Choroid plexus epithelial cell (primary cell): ENCODE data around the gene RALGAPA2.

ENCODE experiments used
- DNase-seq: peaks from one replicate; pipeline ENCODE4 v3.0.0-alpha.2; 2010; ENCODE audit warnings: low read depth
- H3K4me3 ChIP-seq: 2 replicates; pipeline ENCODE4 v1.5.1; 2011; ENCODE audit warnings: low read depth, mild to moderate bottlenecking, control low read depth, low read length, moderate library complexity
- TF ChIP-seq, protein P1 (sequence below): conservative IDR thresholded peaks from 2 replicates; pipeline ENCODE4 v1.5.1; 2011; ENCODE audit warnings: low read depth, mild to moderate bottlenecking, control low read depth, inconsistent platforms, low read length, moderate library complexity

The RALGAPA2 gene

DNA sequence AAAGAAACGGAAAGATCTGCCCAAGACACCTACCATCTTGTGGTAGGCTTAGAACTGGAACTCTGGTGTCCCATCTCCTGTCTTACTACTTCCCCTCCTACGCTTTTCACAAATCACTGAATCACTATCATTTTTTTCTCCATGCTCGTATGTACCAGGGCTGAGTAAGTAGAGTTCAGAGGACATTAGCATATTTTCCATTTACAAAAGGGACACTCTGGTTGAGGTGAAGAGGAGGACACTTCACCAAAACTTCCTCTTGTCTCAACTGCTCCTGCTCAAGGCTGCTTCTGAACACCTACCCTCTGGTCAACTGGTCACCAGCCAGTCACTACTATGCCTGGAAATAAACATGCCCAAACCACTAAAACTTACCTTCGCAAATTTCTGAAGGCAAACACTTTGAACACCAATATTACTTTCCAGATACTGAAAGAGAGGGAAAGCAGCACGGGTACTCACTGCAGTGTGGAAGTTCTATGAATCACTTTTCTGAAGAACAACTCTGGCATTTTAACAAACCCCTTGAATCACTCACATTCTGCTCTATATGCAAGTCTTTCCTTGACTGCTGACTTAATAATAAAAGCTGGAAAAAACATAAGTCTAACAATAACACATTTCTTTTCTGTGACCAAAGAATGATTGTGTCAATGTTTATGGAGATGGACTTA, 221.2 kb downstream of the RALGAPA2 start:
- TF ChIP-seq, protein P1, sequence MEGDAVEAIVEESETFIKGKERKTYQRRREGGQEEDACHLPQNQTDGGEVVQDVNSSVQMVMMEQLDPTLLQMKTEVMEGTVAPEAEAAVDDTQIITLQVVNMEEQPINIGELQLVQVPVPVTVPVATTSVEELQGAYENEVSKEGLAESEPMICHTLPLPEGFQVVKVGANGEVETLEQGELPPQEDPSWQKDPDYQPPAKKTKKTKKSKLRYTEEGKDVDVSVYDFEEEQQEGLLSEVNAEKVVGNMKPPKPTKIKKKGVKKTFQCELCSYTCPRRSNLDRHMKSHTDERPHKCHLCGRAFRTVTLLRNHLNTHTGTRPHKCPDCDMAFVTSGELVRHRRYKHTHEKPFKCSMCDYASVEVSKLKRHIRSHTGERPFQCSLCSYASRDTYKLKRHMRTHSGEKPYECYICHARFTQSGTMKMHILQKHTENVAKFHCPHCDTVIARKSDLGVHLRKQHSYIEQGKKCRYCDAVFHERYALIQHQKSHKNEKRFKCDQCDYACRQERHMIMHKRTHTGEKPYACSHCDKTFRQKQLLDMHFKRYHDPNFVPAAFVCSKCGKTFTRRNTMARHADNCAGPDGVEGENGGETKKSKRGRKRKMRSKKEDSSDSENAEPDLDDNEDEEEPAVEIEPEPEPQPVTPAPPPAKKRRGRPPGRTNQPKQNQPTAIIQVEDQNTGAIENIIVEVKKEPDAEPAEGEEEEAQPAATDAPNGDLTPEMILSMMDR, result no peak
- no peak overlapping the region for H3K4me3 ChIP-seq
- peak; percentile 58 for DNase-seq

DNA sequence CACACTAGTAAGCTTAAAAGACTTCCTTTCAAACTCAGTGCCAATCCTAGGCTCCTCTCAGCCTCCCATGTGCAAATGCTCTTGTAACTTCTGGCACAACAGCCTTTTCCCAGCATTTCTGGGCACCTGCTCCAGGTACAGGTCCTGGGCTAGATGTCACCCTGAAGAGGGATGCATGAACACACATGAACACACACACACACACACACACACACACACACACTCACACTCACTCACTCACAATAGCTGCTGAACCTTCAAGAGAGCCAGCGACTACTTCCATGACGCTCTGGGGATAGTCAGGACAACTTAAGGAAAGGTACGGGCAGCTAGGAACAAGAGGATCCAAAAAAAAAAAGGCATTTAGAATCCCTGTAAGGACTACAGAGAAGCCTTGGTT, 221.8 kb downstream of the RALGAPA2 start:
- H3K4me3 ChIP-seq, result no peak overlapping the region
- TF ChIP-seq, protein P1, result no peak
- DNase-seq, result no peak

DNA sequence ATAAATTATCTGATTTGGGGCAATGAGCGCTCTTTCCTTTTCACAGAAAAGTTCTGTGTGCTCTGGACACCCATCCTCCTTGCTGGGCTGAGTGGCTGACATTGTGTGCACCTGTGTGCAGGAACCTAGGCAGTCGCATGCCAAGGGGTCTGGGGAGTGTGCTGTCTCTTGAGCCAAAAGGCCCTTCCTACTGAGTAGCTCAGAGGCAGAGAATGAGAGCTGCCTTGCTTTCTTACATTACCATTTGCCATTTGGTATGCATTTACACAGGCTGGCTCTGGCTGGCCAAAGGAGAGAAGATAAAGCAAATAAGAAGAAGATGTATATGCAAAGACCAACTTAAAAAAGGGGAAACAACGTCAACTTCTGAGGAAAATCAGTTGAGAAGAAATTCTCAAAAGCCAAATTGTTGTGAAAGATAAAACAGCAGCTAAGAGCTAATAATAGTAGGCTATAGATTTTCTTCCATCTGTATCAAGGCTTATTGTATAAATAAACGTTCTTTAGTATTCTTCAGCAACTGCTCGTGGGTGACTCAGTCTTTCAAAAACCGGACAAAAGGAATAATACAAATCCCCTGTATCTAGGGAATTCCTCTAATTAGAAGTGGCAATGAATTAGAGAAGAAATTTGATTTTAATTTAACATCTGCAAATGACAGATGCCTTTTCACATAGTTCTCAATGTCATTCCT, 222.6 kb downstream of the RALGAPA2 start:
- no peak overlapping the region for H3K4me3 ChIP-seq
- TF ChIP-seq, protein P1, result no peak
- DNase-seq, result no peak

DNA sequence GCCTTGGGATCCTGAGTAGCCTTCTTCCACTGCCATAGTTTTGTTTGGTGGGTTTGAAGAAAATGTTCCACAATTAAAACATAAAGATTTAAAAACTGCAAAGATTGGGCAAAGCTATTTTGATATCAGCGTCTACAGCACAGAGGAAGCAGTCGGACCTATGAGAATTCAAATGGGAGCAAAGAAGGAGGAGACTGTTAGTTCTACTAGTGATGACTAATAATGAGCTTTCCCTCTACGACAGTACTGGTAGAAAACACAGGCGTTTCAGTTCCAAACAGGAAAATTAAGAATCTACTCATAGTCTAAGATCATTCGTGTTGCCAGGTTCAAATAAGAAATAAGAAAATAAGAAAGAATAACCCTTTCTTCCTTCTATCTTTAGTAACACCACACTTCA, 223.4 kb downstream of the RALGAPA2 start:
- TF ChIP-seq, protein P1, result no peak
- no peak for DNase-seq
- H3K4me3 ChIP-seq, result no peak overlapping the region

DNA sequence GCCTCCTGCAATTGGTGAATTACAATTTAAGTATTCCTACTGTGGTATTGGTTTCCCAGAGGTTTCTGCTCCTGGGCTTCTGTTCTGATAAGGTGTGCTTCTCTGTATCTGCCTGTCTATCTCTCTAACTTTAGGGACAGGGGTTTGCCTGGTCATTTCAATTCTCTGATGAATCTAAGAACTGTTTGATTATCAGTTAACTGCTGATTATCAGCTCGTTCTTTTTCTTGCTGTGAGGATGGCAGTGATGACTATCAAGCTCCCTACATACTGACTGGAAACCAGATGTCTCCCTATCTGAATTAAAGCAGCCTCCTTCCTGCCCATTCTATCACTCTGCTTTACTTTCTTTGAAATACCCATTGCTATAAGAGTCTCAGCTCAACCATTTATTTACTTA, 224.1 kb downstream of the RALGAPA2 start:
- DNase-seq, result no peak
- TF ChIP-seq, protein P1, result no peak
- H3K4me3 ChIP-seq, result no peak overlapping the region

DNA sequence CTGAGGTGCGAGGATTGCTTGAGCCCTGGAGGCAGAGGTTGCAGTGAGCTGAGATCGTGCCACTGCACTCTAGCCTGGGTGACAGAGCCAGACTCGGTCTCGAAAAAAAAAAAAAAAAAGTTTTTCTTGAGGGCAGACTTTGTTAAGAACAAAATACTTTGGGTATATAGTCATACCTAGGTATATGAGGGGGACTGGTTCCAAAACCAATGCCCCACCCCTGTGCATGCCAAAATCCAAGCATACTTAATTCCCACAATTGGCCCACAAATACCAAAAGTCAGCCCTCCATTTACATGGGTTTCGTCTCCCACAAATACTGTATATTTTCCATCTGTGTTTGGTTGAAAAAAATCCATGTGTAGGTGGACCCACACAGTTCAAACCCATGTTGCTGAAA, 224.6 kb downstream of the RALGAPA2 start:
- no peak for DNase-seq
- no peak overlapping the region for H3K4me3 ChIP-seq
- TF ChIP-seq, protein P1, result no peak

DNA sequence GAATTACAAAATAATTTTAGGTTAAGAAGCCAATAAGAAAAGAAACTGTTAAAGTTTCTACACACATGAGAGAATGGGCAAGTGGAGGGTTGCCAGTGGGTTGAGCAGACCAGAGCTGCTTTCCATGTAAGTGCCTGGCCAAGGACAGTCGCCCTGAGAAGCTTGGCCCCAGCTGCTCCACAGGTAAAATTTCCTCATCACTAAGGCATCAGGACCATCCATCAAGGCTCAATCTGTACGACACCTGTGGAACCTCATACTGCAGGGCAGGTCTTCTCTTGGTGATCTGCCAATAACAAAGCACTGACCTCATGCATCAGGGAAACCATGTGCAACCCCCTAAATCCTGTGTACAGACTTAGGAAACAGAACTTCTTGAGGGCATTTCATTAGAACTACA, 229.1 kb downstream of the RALGAPA2 start:
- TF ChIP-seq, protein P1, result no peak
- no peak for DNase-seq
- no peak overlapping the region for H3K4me3 ChIP-seq
